IMR-90 (cell line): ENCODE results near the gene SLC6A11. TPM values are rescaled to one million over a fixed set of nuclear protein-coding genes. Genes with fewer than 3 reads are reported as not detected.

Source experiments
- ATAC-seq: fragments of 200-7000 bp; cut with Tn5 transposase; 2 replicates; pipeline ENCODE4 v1.9.1; 2020; ENCODE audit warnings: low read depth, mild to moderate bottlenecking, moderate library complexity
- BruUV-seq: library from RNA; stranded (reverse); fragments of 400-500 nt; replicated peaks from 2 replicates; lab custom pipeline; 2021; lab: Mats Ljungman, UMichigan
- CTCF ChIA-PET: fragments of 300-600 bp; formaldehyde crosslinking; extraction: SDS; loops from one replicate; lab custom pipeline; 2021; ENCODE audit warnings: antibody characterized with exemption; lab: Yijun Ruan, JAX
- POLR2A ChIA-PET: fragments of 300-600 bp; sonication (Branson Sonifier 250); formaldehyde crosslinking; loops from one replicate; lab custom pipeline; 2022; ENCODE audit warnings: antibody characterized with exemption; ENCODE audit not compliant: unreplicated experiment; lab: Charles Lee
- DNase-seq: peaks from one replicate; pipeline ENCODE4 v3.0.0; 2013
- H2AFZ ChIP-seq: replicated peaks from 2 replicates; pipeline ENCODE3; 2013; ENCODE audit warnings: low read length, mild to moderate bottlenecking; ENCODE audit not compliant: poor library complexity
- H2AK5ac ChIP-seq: 2 replicates; pipeline ENCODE4 v1.6.1; 2013; ENCODE audit warnings: low read depth, low read length, inconsistent platforms
- H2AK9ac ChIP-seq: replicated peaks from 2 replicates; pipeline ENCODE3; 2013; ENCODE audit warnings: mild to moderate bottlenecking, low read depth, low read length, moderate library complexity; ENCODE audit not compliant: poor library complexity
- H2BK120ac ChIP-seq: 2 replicates; pipeline ENCODE4 v1.6.1; 2013; ENCODE audit warnings: low read depth, low read length, inconsistent platforms
- H2BK15ac ChIP-seq: 3 replicates; pipeline ENCODE4 v1.6.1; 2013; ENCODE audit warnings: low read depth, low read length, inconsistent platforms
- H2BK20ac ChIP-seq: 2 replicates; pipeline ENCODE4 v1.6.1; 2013; ENCODE audit warnings: low read depth, mild to moderate bottlenecking, inconsistent platforms, low read length, moderate library complexity
- H2BK5ac ChIP-seq: 2 replicates; pipeline ENCODE4 v1.6.1; 2013; ENCODE audit warnings: mild to moderate bottlenecking, low read depth, low read length, inconsistent platforms; ENCODE audit not compliant: poor library complexity, severe bottlenecking
- H3K14ac ChIP-seq: replicated peaks from 2 replicates; pipeline ENCODE4 v1.6.1; 2013; ENCODE audit warnings: low read depth, low read length, inconsistent platforms
- H3K18ac ChIP-seq: 2 replicates; pipeline ENCODE4 v1.6.1; 2013; ENCODE audit warnings: low read depth, low read length, control low read depth
- H3K23ac ChIP-seq: 2 replicates; pipeline ENCODE4 v1.6.1; 2013; ENCODE audit warnings: low read depth, low read length, inconsistent platforms
- H3K27ac ChIP-seq: 2 replicates; pipeline ENCODE4 v1.5.1; 2013; ENCODE audit warnings: mild to moderate bottlenecking, control low read depth, low read length; ENCODE audit not compliant: insufficient read depth
- H3K27me3 ChIP-seq: 2 replicates; pipeline ENCODE4 v1.6.1; 2013; ENCODE audit warnings: low read length; ENCODE audit not compliant: control insufficient read depth, insufficient read depth
- H3K36me3 ChIP-seq: 2 replicates; pipeline ENCODE4 v1.6.1; 2013; ENCODE audit warnings: low read length, mixed read lengths; ENCODE audit not compliant: control insufficient read depth, insufficient read depth
- H3K4ac ChIP-seq: 2 replicates; pipeline ENCODE4 v1.6.1; 2013; ENCODE audit warnings: low read depth, low read length, inconsistent platforms
- H3K4me1 ChIP-seq: 2 replicates; pipeline ENCODE4 v1.6.1; 2013; ENCODE audit warnings: low read length, mixed read lengths; ENCODE audit not compliant: control insufficient read depth, insufficient read depth
- H3K4me2 ChIP-seq: 2 replicates; pipeline ENCODE4 v1.6.1; 2013; ENCODE audit warnings: low read depth, mild to moderate bottlenecking, control low read depth, low read length, moderate library complexity
- H3K4me3 ChIP-seq: 2 replicates; pipeline ENCODE4 v1.5.1; 2013; ENCODE audit warnings: low read depth, mild to moderate bottlenecking, control low read depth, low read length, moderate library complexity; ENCODE audit not compliant: insufficient read depth
- H3K56ac ChIP-seq: 2 replicates; pipeline ENCODE4 v1.6.1; 2013; ENCODE audit warnings: low read length, inconsistent platforms; ENCODE audit not compliant: insufficient read depth; ENCODE audit errors: extremely low read depth
- H3K79me1 ChIP-seq, 2 experiments: 2 replicates each; pipeline ENCODE4 v1.6.1; 2013; ENCODE audit warnings: low read length in 2 of 2, inconsistent platforms in 1 of 2, low read depth in 1 of 2
- H3K9ac ChIP-seq: 2 replicates; pipeline ENCODE4 v1.6.1; 2013; ENCODE audit warnings: low read depth, low read length, control low read depth
- H3K9me1 ChIP-seq: 2 replicates; pipeline ENCODE4 v1.6.1; 2013; ENCODE audit warnings: low read length, inconsistent platforms; ENCODE audit not compliant: insufficient read depth
- H3K9me3 ChIP-seq: 2 replicates; pipeline ENCODE4 v1.6.1; 2013; ENCODE audit warnings: low read length; ENCODE audit not compliant: control insufficient read depth, insufficient read depth
- H4K20me1 ChIP-seq: 2 replicates; pipeline ENCODE4 v1.6.1; 2013; ENCODE audit warnings: low read length, inconsistent platforms; ENCODE audit not compliant: insufficient read depth
- H4K5ac ChIP-seq: 2 replicates; pipeline ENCODE4 v1.6.1; 2013; ENCODE audit warnings: mild to moderate bottlenecking, low read depth, low read length, control low read depth
- H4K8ac ChIP-seq, 2 experiments: 2 replicates each; pipeline ENCODE4 v1.6.1; 2013; ENCODE audit warnings: low read depth in 2 of 2, low read length in 2 of 2, control low read depth in 1 of 2, inconsistent platforms in 1 of 2
- H4K91ac ChIP-seq: 2 replicates; pipeline ENCODE4 v1.6.1; 2013; ENCODE audit warnings: low read depth, low read length, inconsistent platforms; ENCODE audit not compliant: insufficient read depth
- CEBPB ChIP-seq: IDR thresholded peaks from 2 replicates; pipeline ENCODE4 v1.6.1; 2012; ENCODE audit warnings: low read depth, low read length, improper control_type of control experiment
- FOS ChIP-seq: fragments of 150-350 bp; IDR thresholded peaks from 2 replicates; pipeline ENCODE4 v1.6.1; 2016; ENCODE audit warnings: low read depth, low read length
- MAFK ChIP-seq: IDR thresholded peaks from 2 replicates; pipeline ENCODE4 v1.6.1; 2012; ENCODE audit warnings: low read depth, low read length, improper control_type of control experiment
- MXI1 ChIP-seq: IDR thresholded peaks from 2 replicates; pipeline ENCODE4 v1.6.1; 2012; ENCODE audit warnings: low read depth, mild to moderate bottlenecking, low read length, moderate library complexity, borderline replicate concordance
- NFE2L2 ChIP-seq: fragments of 150-350 bp; IDR thresholded peaks from 2 replicates; pipeline ENCODE4 v1.6.1; 2016; ENCODE audit warnings: low read depth, mild to moderate bottlenecking, low read length
- POLR2A ChIP-seq: IDR thresholded peaks from 2 replicates; pipeline ENCODE4 v1.6.1; 2012; ENCODE audit warnings: mild to moderate bottlenecking, low read depth, low read length
- RFX5 ChIP-seq: IDR thresholded peaks from 2 replicates; pipeline ENCODE4 v1.8.0; 2012; ENCODE audit warnings: low read depth, mild to moderate bottlenecking, low read length, moderate library complexity
- SMC3 ChIP-seq: fragments of 150-350 bp; IDR thresholded peaks from 2 replicates; pipeline ENCODE4 v1.6.1; 2016; ENCODE audit warnings: low read depth, mild to moderate bottlenecking, antibody characterized with exemption, low read length, moderate library complexity
- WGBS, 2 experiments: methylation state at CpG; one replicate each; pipeline versions ENCODE4 v1.1.5 to v1.1.7; 2013; ENCODE audit warnings: missing lambda C conversion rate in 2 of 2; ENCODE audit not compliant: insufficient read length in 1 of 2; ENCODE audit errors: extremely low coverage in 2 of 2; 5-methylcytosine and 5-hydroxymethylcytosine counted together
- dilution Hi-C: fragments of 300-500 bp; cut with HindIII; formaldehyde crosslinking; loops from one replicate; pipeline ENCODE4 v1.14.3; 2018; ENCODE audit warnings: low sequenced_read_pairs; ENCODE audit not compliant: unreplicated experiment
- in situ Hi-C: fragments of 300-500 bp; cut with MboI; formaldehyde crosslinking; loops from 3 replicates; pipeline ENCODE4 v1.14.3; 2019; ENCODE audit warnings: low sequenced_read_pairs, inconsistent platforms, mixed read lengths
- intact Hi-C: fragments of 100-400 bp; cut with micrococcal nuclease; formaldehyde crosslinking; loops from 2 replicates; pipeline ENCODE4 v1.10.0; 2022
- polyA plus RNA-seq, 3 experiments: library from polyadenylated mRNA; depleted of rRNA; stranded (reverse); fragments of >200 nt; gene quantifications; 2 replicates each; pipeline ENCODE4 v1.2.3, GENCODE V29; 2012; ENCODE audit warnings: low replicate concordance in 1 of 3
- total RNA-seq: library from RNA; depleted of rRNA; stranded (reverse); fragments of >200 nt; gene quantifications from 2 replicates; pipeline ENCODE4 v1.2.3, GENCODE V29; 2012

The SLC6A11 gene
- total and polyA plus RNA-seq, 2 of the 4 experiments (the other 2 are of a cell fraction): not detected

DNA sequence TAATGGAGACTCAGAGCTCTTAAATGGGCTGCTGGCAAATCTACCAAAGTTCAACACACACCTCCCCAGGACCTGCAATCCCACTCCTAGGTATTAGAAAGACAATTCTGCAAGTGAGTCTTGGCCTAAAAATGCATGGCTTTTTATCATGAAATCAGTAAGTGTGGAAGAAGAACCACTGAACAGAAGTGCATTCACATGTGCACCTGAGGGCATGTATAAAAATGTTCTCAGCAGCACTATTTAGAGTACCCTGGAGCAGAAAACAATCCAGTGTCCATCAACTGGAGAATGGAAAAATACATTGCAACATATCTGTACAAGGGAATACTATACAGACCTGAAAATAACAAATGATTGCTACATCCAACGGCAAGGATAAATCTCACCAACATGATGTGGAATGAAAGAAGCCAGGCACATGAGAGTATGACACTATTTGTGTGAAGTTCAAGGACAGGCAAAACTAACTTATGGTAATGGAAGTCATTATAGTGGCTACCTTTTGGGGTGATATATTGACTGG lies 168.4 kb downstream of the SLC6A11 start:
- Histone ChIP-seq H3K14ac (no peak overlapping the region), H2BK120ac (no peak overlapping the region)

More for the DNA sequence above, 168.4 kb downstream of the SLC6A11 start:
- dilution Hi-C loops: no loop called here
- no peak overlapping the region for H2AK9ac ChIP-seq
- no peak overlapping the region for H3K4me3 ChIP-seq
- H3K79me1 ChIP-seq: no peaks in the 10 kb centered on the region
- no peak overlapping the region for H2BK20ac ChIP-seq
- H3K9ac ChIP-seq: no peak overlapping the region
- intact Hi-C loops: no loop called here
- H2BK5ac ChIP-seq: no peak overlapping the region
- H3K4me2 ChIP-seq: no peak overlapping the region
- H3K18ac ChIP-seq: no peak overlapping the region
- no peaks in the 10 kb centered on the region for H3K9me1 ChIP-seq
- H3K23ac ChIP-seq: no peak overlapping the region
- in situ Hi-C loops: no loop called here
- H3K9me3 ChIP-seq: no peaks in the 10 kb centered on the region
- H4K20me1 ChIP-seq: no peaks in the 10 kb centered on the region
- BruUV-seq: no TSS peak
- H4K91ac ChIP-seq: no peak overlapping the region
- TF ChIP-seq RFX5: no peak
- TF ChIP-seq POLR2A: no peak
- no peak for TF ChIP-seq MXI1
- TF ChIP-seq CEBPB: 0 out of 2 replicates have a peak, but pooled peaks have one; percentile 4
- TF ChIP-seq SMC3: no peak
- TF ChIP-seq NFE2L2: no peak
- TF ChIP-seq MAFK: no peak
- TF ChIP-seq FOS: no peak
- H4K5ac ChIP-seq: no peak overlapping the region
- DNase-seq: no peak
- no peak overlapping the region for H2AK5ac ChIP-seq
- peaks cover 25% of the 10 kb centered on the region for H3K27me3 ChIP-seq
- H2BK15ac ChIP-seq: no peak overlapping the region
- no CpG with 5 or more reads among the region's 1 CpG for WGBS, 2 experiments
- H3K27ac ChIP-seq: no peak overlapping the region
- ChIA-PET CTCF (no interaction called here), POLR2A (no interaction called here)
- ATAC-seq: no peak
- no peak overlapping the region for H4K8ac ChIP-seq
- no peak overlapping the region for H3K4ac ChIP-seq
- H3K36me3 ChIP-seq: no peaks in the 10 kb centered on the region
- H3K4me1 ChIP-seq: no peaks in the 10 kb centered on the region
- no peak overlapping the region for H2AFZ ChIP-seq
- H3K56ac ChIP-seq: no peak overlapping the region
